HCT116 (cell line): ENCODE results near the gene RRAGD.

Source experiments
- CBX3 ChIP-seq: IDR thresholded peaks from 2 replicates; pipeline ENCODE4 v1.6.1; 2012; ENCODE audit warnings: low read depth
- CEBPB ChIP-seq: IDR thresholded peaks from 2 replicates; pipeline ENCODE4 v1.6.1; 2012; ENCODE audit warnings: low read depth
- EZH2phosphoT487 ChIP-seq: fragments of 200-600 bp; IDR thresholded peaks from 2 replicates; pipeline ENCODE4 v1.6.1; 2018; ENCODE audit warnings: antibody characterized with exemption, borderline replicate concordance
- POLR2A ChIP-seq: IDR thresholded peaks from 2 replicates; pipeline ENCODE4 v1.7.0; 2011; ENCODE audit warnings: borderline replicate concordance; ENCODE audit not compliant: insufficient read depth, insufficient read length; ENCODE audit errors: extremely low read depth
- RAD21 ChIP-seq: IDR thresholded peaks from 2 replicates; pipeline ENCODE4 v1.6.1; 2012; ENCODE audit warnings: low read depth, mild to moderate bottlenecking
- SIN3A ChIP-seq: IDR thresholded peaks from 2 replicates; pipeline ENCODE4 v1.6.1; 2012; ENCODE audit warnings: low read depth
- SP1 ChIP-seq: IDR thresholded peaks from 2 replicates; pipeline ENCODE4 v1.6.1; 2012; ENCODE audit warnings: low read depth
- YY1 ChIP-seq: IDR thresholded peaks from 2 replicates; pipeline ENCODE4 v1.6.1; 2011; ENCODE audit warnings: low read length, low read depth, moderate library complexity, mild to moderate bottlenecking; ENCODE audit not compliant: insufficient replicate concordance; ENCODE audit errors: extremely low read depth
- ZFX ChIP-seq: fragments of 450-650 bp; IDR thresholded peaks from 2 replicates; pipeline ENCODE4 v1.6.1; 2017
- TF ChIP-seq, protein P1 (sequence below), 3 experiments: fragments of 200-600 bp in 1 of 3; sonication (generic) in 1 of 3; IDR thresholded peaks in 2 of 3; conservative IDR thresholded peaks in 1 of 3; 2 replicates each; pipeline ENCODE4 v1.5.1; 2012 to 2017; ENCODE audit warnings: low read depth in 2 of 3, low read length in 2 of 3, antibody characterized with exemption in 1 of 3, borderline replicate concordance in 1 of 3, control low read depth in 1 of 3, mild to moderate bottlenecking in 1 of 3, mixed read lengths in 1 of 3, mixed run types in 1 of 3, moderate library complexity in 1 of 3; ENCODE audit not compliant: insufficient read depth in 1 of 3
- TF ChIP-seq, protein P2 (sequence below): IDR thresholded peaks from 2 replicates; pipeline ENCODE4 v1.6.1; 2012
- TF ChIP-seq, protein P3 (sequence below): IDR thresholded peaks from 2 replicates; pipeline ENCODE4 v1.6.1; 2012; ENCODE audit warnings: low read depth

DNA sequence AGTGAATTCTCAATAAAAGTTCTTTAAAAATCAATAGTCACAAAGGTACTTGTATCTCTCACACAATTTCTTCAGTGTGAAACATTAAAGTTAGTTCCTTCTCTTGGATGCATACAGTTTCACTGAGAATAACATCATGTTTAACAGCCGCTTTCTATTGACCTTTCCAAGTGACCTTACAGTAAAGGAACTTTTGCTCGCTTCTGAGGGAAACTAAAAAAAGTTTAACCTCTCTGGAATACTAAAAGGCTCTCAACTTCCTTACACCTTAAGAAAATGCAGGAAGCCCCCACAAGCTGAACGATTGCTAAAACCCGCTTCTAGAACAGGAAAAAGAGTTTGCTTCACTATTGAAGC, 1.3 kb downstream of the RRAGD start:
- TF ChIP-seq, protein P1, sequence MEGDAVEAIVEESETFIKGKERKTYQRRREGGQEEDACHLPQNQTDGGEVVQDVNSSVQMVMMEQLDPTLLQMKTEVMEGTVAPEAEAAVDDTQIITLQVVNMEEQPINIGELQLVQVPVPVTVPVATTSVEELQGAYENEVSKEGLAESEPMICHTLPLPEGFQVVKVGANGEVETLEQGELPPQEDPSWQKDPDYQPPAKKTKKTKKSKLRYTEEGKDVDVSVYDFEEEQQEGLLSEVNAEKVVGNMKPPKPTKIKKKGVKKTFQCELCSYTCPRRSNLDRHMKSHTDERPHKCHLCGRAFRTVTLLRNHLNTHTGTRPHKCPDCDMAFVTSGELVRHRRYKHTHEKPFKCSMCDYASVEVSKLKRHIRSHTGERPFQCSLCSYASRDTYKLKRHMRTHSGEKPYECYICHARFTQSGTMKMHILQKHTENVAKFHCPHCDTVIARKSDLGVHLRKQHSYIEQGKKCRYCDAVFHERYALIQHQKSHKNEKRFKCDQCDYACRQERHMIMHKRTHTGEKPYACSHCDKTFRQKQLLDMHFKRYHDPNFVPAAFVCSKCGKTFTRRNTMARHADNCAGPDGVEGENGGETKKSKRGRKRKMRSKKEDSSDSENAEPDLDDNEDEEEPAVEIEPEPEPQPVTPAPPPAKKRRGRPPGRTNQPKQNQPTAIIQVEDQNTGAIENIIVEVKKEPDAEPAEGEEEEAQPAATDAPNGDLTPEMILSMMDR (IDR thresholded peaks at IDR 0.05 in 2 of 3, conservative IDR thresholded peaks at IDR 0.05 in 1 of 3; ENCODE audit: borderline replicate concordance in 1 of 3, insufficient read depth in 1 of 3, low read depth in 2 of 3, low read length in 2 of 3) = no peak
- TF ChIP-seq ZFX = no peak
- TF ChIP-seq EZH2phosphoT487 = no peak
- TF ChIP-seq, protein P2, sequence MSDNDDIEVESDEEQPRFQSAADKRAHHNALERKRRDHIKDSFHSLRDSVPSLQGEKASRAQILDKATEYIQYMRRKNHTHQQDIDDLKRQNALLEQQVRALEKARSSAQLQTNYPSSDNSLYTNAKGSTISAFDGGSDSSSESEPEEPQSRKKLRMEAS = no peak
- no peak for TF ChIP-seq SP1
- TF ChIP-seq SIN3A = no peak
- no peak for TF ChIP-seq RAD21
- TF ChIP-seq, protein P3, sequence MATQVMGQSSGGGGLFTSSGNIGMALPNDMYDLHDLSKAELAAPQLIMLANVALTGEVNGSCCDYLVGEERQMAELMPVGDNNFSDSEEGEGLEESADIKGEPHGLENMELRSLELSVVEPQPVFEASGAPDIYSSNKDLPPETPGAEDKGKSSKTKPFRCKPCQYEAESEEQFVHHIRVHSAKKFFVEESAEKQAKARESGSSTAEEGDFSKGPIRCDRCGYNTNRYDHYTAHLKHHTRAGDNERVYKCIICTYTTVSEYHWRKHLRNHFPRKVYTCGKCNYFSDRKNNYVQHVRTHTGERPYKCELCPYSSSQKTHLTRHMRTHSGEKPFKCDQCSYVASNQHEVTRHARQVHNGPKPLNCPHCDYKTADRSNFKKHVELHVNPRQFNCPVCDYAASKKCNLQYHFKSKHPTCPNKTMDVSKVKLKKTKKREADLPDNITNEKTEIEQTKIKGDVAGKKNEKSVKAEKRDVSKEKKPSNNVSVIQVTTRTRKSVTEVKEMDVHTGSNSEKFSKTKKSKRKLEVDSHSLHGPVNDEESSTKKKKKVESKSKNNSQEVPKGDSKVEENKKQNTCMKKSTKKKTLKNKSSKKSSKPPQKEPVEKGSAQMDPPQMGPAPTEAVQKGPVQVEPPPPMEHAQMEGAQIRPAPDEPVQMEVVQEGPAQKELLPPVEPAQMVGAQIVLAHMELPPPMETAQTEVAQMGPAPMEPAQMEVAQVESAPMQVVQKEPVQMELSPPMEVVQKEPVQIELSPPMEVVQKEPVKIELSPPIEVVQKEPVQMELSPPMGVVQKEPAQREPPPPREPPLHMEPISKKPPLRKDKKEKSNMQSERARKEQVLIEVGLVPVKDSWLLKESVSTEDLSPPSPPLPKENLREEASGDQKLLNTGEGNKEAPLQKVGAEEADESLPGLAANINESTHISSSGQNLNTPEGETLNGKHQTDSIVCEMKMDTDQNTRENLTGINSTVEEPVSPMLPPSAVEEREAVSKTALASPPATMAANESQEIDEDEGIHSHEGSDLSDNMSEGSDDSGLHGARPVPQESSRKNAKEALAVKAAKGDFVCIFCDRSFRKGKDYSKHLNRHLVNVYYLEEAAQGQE = no peak
- TF ChIP-seq POLR2A = no peak
- no peak for TF ChIP-seq CBX3
- TF ChIP-seq CEBPB = no peak
- no peak for TF ChIP-seq YY1
